ENCODE results near the gene XRN2.

Gene XRN2

GRCh38 chr20:21433329-21433890, 130.3 kb downstream of the XRN2 start:
- DNase-seq = no peak

- no peak for DNase-seq
Measured at GRCh38 chr20:21435576-21435975, 132.4 kb downstream of the XRN2 start.

GRCh38 chr20:21436205-21436604, 133.1 kb downstream of the XRN2 start:
- DNase-seq = no peak

- no peak for DNase-seq
Measured at GRCh38 chr20:21437248-21437647, 134.1 kb downstream of the XRN2 start.

GRCh38 chr20:21437816-21438215, 134.7 kb downstream of the XRN2 start:
- DNase-seq = no peak

Measured in NCI-H146 (cell line).